H1 (cell line): ENCODE measurements around the gene TMEM135. TPM values are rescaled to one million over a fixed set of nuclear protein-coding genes. Genes with fewer than 3 reads are reported as not detected.

Experiments
- CTCF ChIA-PET: fragments of 300-600 bp; sonication (Branson Sonifier 250); formaldehyde crosslinking; loops from one replicate; lab custom pipeline; 2021; ENCODE audit not compliant: partially characterized antibody; lab: Charles Lee
- POLR2A ChIA-PET: fragments of 300-600 bp; sonication (Branson Sonifier 250); formaldehyde crosslinking; loops from one replicate; lab custom pipeline; 2021; ENCODE audit warnings: inconsistent platforms; ENCODE audit not compliant: partially characterized antibody; lab: Charles Lee
- DNase-seq, 2 experiments: peaks; one replicate each; pipeline versions ENCODE4 v3.0.0 to v3.0.0-alpha.2; 2010 to 2022; ENCODE audit warnings: low spot score in 2 of 2, low read depth in 1 of 2, mixed read lengths in 1 of 2
- FAIRE-seq: peaks from 2 replicates; lab custom pipeline; 2011; peaks lifted over from hg19 to GRCh38; lab: Jason Lieb, UNC
- H2AFZ ChIP-seq: 2 replicates; pipeline ENCODE4 v1.8.1; 2012; ENCODE audit warnings: low read length, inconsistent platforms
- H2AK5ac ChIP-seq: 2 replicates; pipeline ENCODE4 v1.6.1; 2013; ENCODE audit warnings: low read depth, low read length
- H2BK120ac ChIP-seq: replicated peaks from 2 replicates; pipeline ENCODE3; 2013; ENCODE audit warnings: low read depth, low read length, inconsistent platforms
- H2BK12ac ChIP-seq: 2 replicates; pipeline ENCODE4 v1.6.1; 2013; ENCODE audit warnings: low read depth, low read length
- H2BK15ac ChIP-seq: 2 replicates; pipeline ENCODE4 v1.6.1; 2013; ENCODE audit warnings: low read length
- H2BK20ac ChIP-seq: 2 replicates; pipeline ENCODE4 v1.6.1; 2013; ENCODE audit warnings: low read length
- H2BK5ac ChIP-seq: 2 replicates; pipeline ENCODE4 v1.6.1; 2013; ENCODE audit warnings: low read depth, low read length
- H3K14ac ChIP-seq: 2 replicates; pipeline ENCODE4 v1.6.1; 2013; ENCODE audit warnings: inconsistent platforms; ENCODE audit not compliant: insufficient read length
- H3K18ac ChIP-seq: 2 replicates; pipeline ENCODE4 v1.6.1; 2013; ENCODE audit warnings: low read length; ENCODE audit errors: extremely low read depth
- H3K23ac ChIP-seq: 2 replicates; pipeline ENCODE4 v1.6.1; 2013; ENCODE audit warnings: inconsistent platforms; ENCODE audit not compliant: insufficient read length
- H3K23me2 ChIP-seq: 2 replicates; pipeline ENCODE4 v1.6.1; 2013; ENCODE audit warnings: low read depth, low read length
- H3K27ac ChIP-seq: 2 replicates; pipeline ENCODE4 v1.6.1; 2011; ENCODE audit warnings: low read depth, low read length, inconsistent platforms
- H3K27me3 ChIP-seq, 4 experiments: replicated peaks in 1 of 4; 1 replicate in 1 of 4; 2 replicates in 3 of 4; pipeline versions ENCODE4 v1.6.1 to v1.8.1; 2011 to 2013; ENCODE audit warnings: low read length in 3 of 4, mild to moderate bottlenecking in 3 of 4, inconsistent platforms in 2 of 4, mixed read lengths in 2 of 4, moderate library complexity in 1 of 4; ENCODE audit not compliant: control insufficient read depth in 3 of 4, insufficient read depth in 3 of 4; ENCODE audit errors: extremely low read depth in 1 of 4
- H3K36me3 ChIP-seq, 4 experiments: 2 replicates each; pipeline versions ENCODE4 v1.6.1 to v1.8.1; 2011 to 2013; ENCODE audit warnings: mild to moderate bottlenecking in 4 of 4, low read length in 3 of 4, moderate library complexity in 2 of 4, control low read depth in 1 of 4, inconsistent platforms in 1 of 4; ENCODE audit not compliant: insufficient read depth in 4 of 4, control insufficient read depth in 2 of 4
- H3K4ac ChIP-seq: replicated peaks from 2 replicates; pipeline ENCODE3; 2013; ENCODE audit warnings: low read length, low read depth, mixed read lengths, inconsistent platforms; ENCODE audit not compliant: insufficient read length
- H3K4me1 ChIP-seq, 4 experiments: replicated peaks in 1 of 4; 1 replicate in 1 of 4; 2 replicates in 3 of 4; pipeline versions ENCODE4 v1.6.1 to v1.8.1; 2011 to 2013; ENCODE audit warnings: low read length in 3 of 4, inconsistent platforms in 2 of 4, mixed read lengths in 1 of 4; ENCODE audit not compliant: insufficient read depth in 4 of 4, control insufficient read depth in 3 of 4
- H3K4me2 ChIP-seq, 2 experiments: 2 replicates each; pipeline versions ENCODE4 v1.6.1 to v1.8.1; 2011 to 2013; ENCODE audit warnings: low read depth in 2 of 2, low read length in 2 of 2, control low read depth in 1 of 2, inconsistent platforms in 1 of 2, mild to moderate bottlenecking in 1 of 2; ENCODE audit not compliant: insufficient read depth in 1 of 2
- H3K4me3 ChIP-seq, 4 experiments: fragments of 200-600, 300-600 bp in 1 of 4; sonication (generic), shearing (Covaris generic), sonication (Bioruptor Twin) in 1 of 4; 2 replicates each; pipeline versions ENCODE4 v1.5.1 to v1.8.1; 2011 to 2016; ENCODE audit warnings: low read length in 4 of 4, low read depth in 3 of 4, control low read depth in 2 of 4, inconsistent platforms in 2 of 4, mild to moderate bottlenecking in 2 of 4, mixed read lengths in 1 of 4, moderate library complexity in 1 of 4; ENCODE audit not compliant: insufficient read depth in 2 of 4; ENCODE audit errors: extremely low read depth in 1 of 4
- H3K56ac ChIP-seq: replicated peaks from 2 replicates; pipeline ENCODE3; 2013; ENCODE audit warnings: low read depth, mild to moderate bottlenecking, mixed read lengths, low read length, inconsistent platforms; ENCODE audit not compliant: insufficient read length
- H3K79me1 ChIP-seq: 2 replicates; pipeline ENCODE4 v1.6.1; 2013; ENCODE audit warnings: low read depth, low read length, control low read depth
- H3K79me2 ChIP-seq, 2 experiments: 2 replicates each; pipeline versions ENCODE4 v1.6.1 to v1.8.1; 2012 to 2013; ENCODE audit warnings: low read length in 2 of 2, mild to moderate bottlenecking in 2 of 2, inconsistent platforms in 1 of 2; ENCODE audit not compliant: insufficient read depth in 2 of 2, control insufficient read depth in 1 of 2
- H3K9ac ChIP-seq, 4 experiments: replicated peaks in 1 of 4; 1 replicate in 1 of 4; 2 replicates in 3 of 4; pipeline versions ENCODE4 v1.6.1 to v1.8.1; 2011 to 2013; ENCODE audit warnings: low read depth in 3 of 4, low read length in 3 of 4, control low read depth in 2 of 4, mild to moderate bottlenecking in 2 of 4, moderate library complexity in 2 of 4, inconsistent platforms in 1 of 4; ENCODE audit errors: extremely low read depth in 1 of 4
- H3K9me3 ChIP-seq, 2 experiments: 2 replicates each; pipeline versions ENCODE4 v1.6.1 to v1.8.1; 2012 to 2013; ENCODE audit warnings: mild to moderate bottlenecking in 2 of 2, moderate library complexity in 2 of 2, control low read depth in 1 of 2, inconsistent platforms in 1 of 2, low read depth in 1 of 2, low read length in 1 of 2, mixed read lengths in 1 of 2; ENCODE audit not compliant: insufficient read depth in 2 of 2
- H4K20me1 ChIP-seq, 2 experiments: replicated peaks in 1 of 2; 2 replicates each; pipeline versions ENCODE3 to v1.8.1; 2011 to 2013; ENCODE audit warnings: inconsistent platforms in 2 of 2, low read length in 2 of 2, mild to moderate bottlenecking in 1 of 2; ENCODE audit not compliant: insufficient read depth in 2 of 2, control insufficient read depth in 1 of 2
- H4K5ac ChIP-seq: 2 replicates; pipeline ENCODE4 v1.6.1; 2013; ENCODE audit warnings: low read length, low read depth, mixed read lengths, inconsistent platforms; ENCODE audit not compliant: insufficient read length
- H4K8ac ChIP-seq: 2 replicates; pipeline ENCODE4 v1.8.0; 2013; ENCODE audit warnings: mild to moderate bottlenecking, moderate library complexity, low read length, inconsistent platforms; ENCODE audit not compliant: insufficient read depth; ENCODE audit errors: extremely low read depth
- H4K91ac ChIP-seq: replicated peaks from 2 replicates; pipeline ENCODE3; 2013; ENCODE audit warnings: low read length, mixed read lengths, inconsistent platforms; ENCODE audit not compliant: insufficient read length
- CBX5 ChIP-seq: fragments of 300-800, 300-1000 bp; sonication (generic); IDR thresholded peaks from 2 replicates; pipeline ENCODE4 v1.7.1; 2016; ENCODE audit warnings: antibody characterized with exemption, low read length, low read depth
- CBX8 ChIP-seq: fragments of 300-800, 300-1000 bp; sonication (generic); IDR thresholded peaks from 2 replicates; pipeline ENCODE4 v1.7.1; 2016; ENCODE audit warnings: low read depth, low read length, borderline replicate concordance
- CREB1 ChIP-seq: IDR thresholded peaks from 2 replicates; pipeline ENCODE4 v1.6.1; 2012; ENCODE audit warnings: inconsistent platforms
- FOSL1 ChIP-seq: IDR thresholded peaks from 2 replicates; pipeline ENCODE4 v1.6.1; 2011; ENCODE audit warnings: mild to moderate bottlenecking, low read depth, low read length, moderate library complexity; ENCODE audit not compliant: insufficient read depth
- KDM4A ChIP-seq: IDR thresholded peaks from one replicate; pipeline ENCODE4 v1.7.1; 2012; ENCODE audit warnings: low read depth, mild to moderate bottlenecking, moderate library complexity, low read length, inconsistent platforms; ENCODE audit not compliant: severe bottlenecking
- NRF1 ChIP-seq: IDR thresholded peaks from 2 replicates; pipeline ENCODE4 v1.6.1; 2011; ENCODE audit warnings: mild to moderate bottlenecking, low read depth, low read length, improper control_type of control experiment
- POLR2AphosphoS5 ChIP-seq: IDR thresholded peaks from 2 replicates; pipeline ENCODE4 v1.6.1; 2011; ENCODE audit warnings: low read depth, low read length
- SAP30 ChIP-seq: fragments of 300-600 bp; sonication (generic); IDR thresholded peaks from 2 replicates; pipeline ENCODE4 v1.7.1; 2012; ENCODE audit warnings: low read length, moderate library complexity, mild to moderate bottlenecking, inconsistent platforms; ENCODE audit not compliant: insufficient read depth, insufficient replicate concordance
- SIRT6 ChIP-seq: IDR thresholded peaks from one replicate; pipeline ENCODE4 v1.7.1; 2012; ENCODE audit warnings: low read length, inconsistent platforms
- SP1 ChIP-seq: IDR thresholded peaks from 2 replicates; pipeline ENCODE4 v1.6.1; 2011; ENCODE audit warnings: low read depth, low read length
- SP2 ChIP-seq: IDR thresholded peaks from 2 replicates; pipeline ENCODE4 v1.6.1; 2012; ENCODE audit warnings: mild to moderate bottlenecking, low read length, inconsistent platforms
- WGBS, 2 experiments: shearing (Covaris generic) in 1 of 2; methylation state at CpG; one replicate each; pipeline versions ENCODE4 v1.1.6 to v1.1.7; 2013 to 2015; ENCODE audit warnings: low lambda C conversion rate in 2 of 2, mixed read lengths in 2 of 2, inconsistent platforms in 1 of 2, low coverage in 1 of 2, missing lambda C conversion rate in 1 of 2; ENCODE audit not compliant: insufficient replicate concordance in 2 of 2, insufficient coverage in 1 of 2, insufficient read length in 1 of 2; ENCODE audit errors: extremely low coverage in 1 of 2, missing lambda C conversion rate in 1 of 2; 5-methylcytosine and 5-hydroxymethylcytosine counted together
- polyA plus RNA-seq, 7 experiments: library from polyadenylated mRNA; depleted of rRNA in 3 of 7; stranded (reverse) in 5 of 7; unstranded in 2 of 7; fragments of >200 nt in 5 of 7; fragments of 200-250 nt in 2 of 7; gene quantifications; 1 replicate in 5 of 7; 2 replicates in 1 of 7; 4 replicates in 1 of 7; pipeline versions ENCODE4 v1.2.1 to v1.2.3, GENCODE V29; 2011 to 2013; ENCODE audit warnings: missing spikeins in 2 of 7, mixed read lengths in 2 of 7
- total RNA-seq: library from RNA; stranded (reverse); fragmentation: NEBNext Ultra II Directional; extraction: Animal tissue kit (Norgen Biotek cat#: 25700); gene quantifications from 2 replicates; pipeline ENCODE4 v1.2.1, GENCODE V29; 2021

TMEM135 gene
- total and polyA plus RNA-seq, 2 of the 8 experiments (the other 6 are each of a cell fraction or from before 2014, with no cell fraction given): 9.3 to 31.3 TPM

DNA sequence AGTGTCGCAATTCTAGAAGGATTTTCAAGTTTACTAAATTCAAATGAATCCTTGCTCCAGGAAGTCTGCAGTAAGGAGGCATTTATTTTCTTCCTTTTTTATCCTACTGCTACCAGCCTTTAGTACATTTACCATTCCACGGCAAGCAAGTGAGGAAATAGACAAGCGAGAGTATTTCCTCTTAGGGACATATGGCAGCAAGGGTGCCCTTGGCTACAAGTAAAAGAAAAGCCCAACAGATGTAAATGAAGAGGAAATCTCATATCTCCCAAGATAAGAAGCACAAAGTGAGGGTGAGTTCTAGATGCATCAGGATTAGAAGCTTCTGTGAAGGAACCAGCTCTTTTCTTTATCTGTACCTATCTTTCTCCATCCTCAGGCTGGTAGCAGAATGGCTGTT, 44.7 kb upstream of the TMEM135 start:
- H3K18ac ChIP-seq: no peak overlapping the region
- WGBS, 2 experiments: 95% methylated on average over 3 of the region's 3 CpGs; no CpG with 5 or more reads in 1 of the 2 experiments
- H4K20me1 ChIP-seq: no peaks in the 10 kb centered on the region
- FAIRE-seq: no peak
- H3K14ac ChIP-seq: no peak overlapping the region
- H3K9ac ChIP-seq: no peak overlapping the region
- DNase-seq: no peak
- no peak overlapping the region for H3K23ac ChIP-seq
- no peaks in the 10 kb centered on the region for H3K9me3 ChIP-seq
- H3K79me2 ChIP-seq: no peaks in the 10 kb centered on the region
- H2BK20ac ChIP-seq: no peak overlapping the region
- no peak overlapping the region for H2AK5ac ChIP-seq
- H2BK120ac ChIP-seq: no peak overlapping the region
- ChIA-PET POLR2A (no interaction called here), CTCF (interaction anchor here (0.6 to 1.2 kb wide), 4 partner anchors 52 to 404 kb away, joined by 3 read pairs; no protein-coding TSS in a partner anchor)
- H2BK15ac ChIP-seq: no peak overlapping the region
- no peaks in the 10 kb centered on the region for H3K23me2 ChIP-seq
- H4K5ac ChIP-seq: no peak overlapping the region
- no peak overlapping the region for H3K4me2 ChIP-seq
- H2AFZ ChIP-seq: no peak overlapping the region
- H3K4ac ChIP-seq: no peak overlapping the region
- H3K27ac ChIP-seq: no peak overlapping the region
- no peaks in the 10 kb centered on the region for H3K79me1 ChIP-seq
- H4K91ac ChIP-seq: no peak overlapping the region
- no peak overlapping the region for H3K4me3 ChIP-seq
- no peaks in the 10 kb centered on the region for H3K36me3 ChIP-seq
- peaks cover 0 to 2% (median under 1%) of the 10 kb centered on the region in 4 experiments; a peak in 3 of 7 replicates for H3K4me1 ChIP-seq
- H2BK12ac ChIP-seq: no peak overlapping the region
- no peaks in the 10 kb centered on the region for H3K27me3 ChIP-seq
- no peak overlapping the region for H3K56ac ChIP-seq
- no peak overlapping the region for H2BK5ac ChIP-seq
- no peak overlapping the region for H4K8ac ChIP-seq
- TF ChIP-seq CBX5: no peak
- no peak for TF ChIP-seq CBX8
- TF ChIP-seq KDM4A: no peak
- TF ChIP-seq CREB1: no peak
- TF ChIP-seq NRF1: no peak
- TF ChIP-seq FOSL1: no peak
- no peak for TF ChIP-seq SAP30
- TF ChIP-seq SP2: no peak
- TF ChIP-seq POLR2AphosphoS5: no peak
- TF ChIP-seq SP1: no peak
- no peak for TF ChIP-seq SIRT6
